HG02938 (cell line): Measurements from ENCODE around the gene TTLL3.

Experiments
- ATAC-seq: cut with Tn5 transposase; IDR thresholded peaks from one replicate; pipeline ENCODE4 v1.9.1; 2021; ENCODE audit warnings: mild to moderate bottlenecking, moderate library complexity; ENCODE audit not compliant: unreplicated experiment

Gene TTLL3

DNA sequence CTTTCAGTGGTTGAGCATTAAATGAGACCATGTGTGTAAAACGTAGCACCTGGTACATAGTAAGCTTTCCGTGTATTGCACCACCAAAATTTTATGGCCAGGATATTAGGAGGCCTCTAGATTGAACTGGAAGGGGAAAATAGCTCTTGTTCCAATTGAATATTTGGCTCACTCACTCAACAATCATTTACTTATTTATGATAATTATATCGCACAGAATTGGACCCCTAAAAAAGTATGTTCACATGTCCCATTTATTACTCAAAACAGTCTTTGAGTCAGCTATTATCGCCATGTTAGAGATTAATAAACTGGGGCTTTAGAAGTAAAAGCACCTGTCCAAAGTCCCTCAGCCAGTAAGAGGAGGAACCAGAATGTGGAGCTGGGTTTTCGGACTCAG is 5.1 kb upstream of the TTLL3 start:
- no peak for ATAC-seq

DNA sequence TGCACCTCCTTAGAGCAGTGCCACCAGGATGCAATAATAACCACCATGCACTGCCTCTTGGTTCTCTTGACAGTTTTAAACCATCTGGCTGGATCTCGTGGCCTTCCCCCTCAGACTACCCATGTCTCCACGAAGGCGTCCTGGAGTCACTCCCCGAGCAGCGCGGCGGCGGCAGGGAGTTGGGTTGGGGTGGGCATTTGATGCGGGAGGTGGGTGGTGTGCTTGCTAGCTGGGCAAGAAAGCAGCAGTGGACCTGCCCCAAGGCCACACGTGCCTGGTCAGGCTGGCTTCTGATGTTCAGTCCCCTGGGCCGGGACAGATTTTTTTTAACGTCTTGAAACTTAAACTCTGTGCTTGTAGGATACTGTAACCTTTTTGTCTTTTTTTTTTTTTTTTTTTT is 3.9 kb upstream of the TTLL3 start:
- no peak for ATAC-seq

DNA sequence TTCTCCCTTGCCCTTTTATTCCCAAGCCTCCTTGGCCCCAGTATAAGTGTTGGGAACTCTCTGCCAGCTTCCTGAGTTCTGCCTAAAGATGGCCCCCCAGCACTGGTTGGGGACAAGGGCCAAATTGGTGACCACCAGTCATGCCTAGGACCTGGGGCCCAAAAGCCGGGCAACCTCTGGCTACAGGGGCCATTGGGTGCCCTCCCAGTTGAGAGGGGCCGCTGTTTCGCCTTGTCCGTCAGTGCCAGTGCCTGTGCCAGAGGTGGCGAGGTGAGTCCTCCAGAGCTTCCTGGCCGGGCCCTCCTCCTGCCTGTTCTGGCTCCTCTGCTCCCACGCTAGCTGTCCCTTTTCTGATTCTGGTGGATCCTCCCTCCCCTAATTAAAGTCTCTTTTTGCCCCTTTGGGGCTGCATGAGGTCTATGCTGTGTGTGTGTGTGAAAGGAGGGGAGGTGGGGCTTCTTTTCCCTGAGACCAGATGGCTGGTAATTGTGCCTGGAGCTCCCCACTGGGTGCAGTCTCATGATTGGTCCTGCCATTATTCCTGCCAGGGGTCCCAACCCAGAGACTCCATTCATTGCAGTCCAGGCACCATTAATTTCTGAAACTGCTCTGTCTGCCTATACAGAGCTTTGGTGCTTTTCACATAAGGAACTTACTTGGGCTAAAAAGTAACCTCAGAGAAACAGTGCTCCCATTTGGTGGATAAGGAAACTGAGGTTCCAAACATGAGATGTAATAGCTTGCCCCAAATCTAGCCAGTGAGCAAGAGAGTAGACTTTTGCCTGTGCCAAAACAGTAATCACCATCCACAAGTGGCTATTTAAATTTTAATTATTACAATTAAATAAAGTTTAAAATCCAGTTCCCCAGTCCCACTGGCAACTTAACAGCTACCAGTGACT is 3.1 kb upstream of the TTLL3 start:
- ATAC-seq, result no peak

DNA sequence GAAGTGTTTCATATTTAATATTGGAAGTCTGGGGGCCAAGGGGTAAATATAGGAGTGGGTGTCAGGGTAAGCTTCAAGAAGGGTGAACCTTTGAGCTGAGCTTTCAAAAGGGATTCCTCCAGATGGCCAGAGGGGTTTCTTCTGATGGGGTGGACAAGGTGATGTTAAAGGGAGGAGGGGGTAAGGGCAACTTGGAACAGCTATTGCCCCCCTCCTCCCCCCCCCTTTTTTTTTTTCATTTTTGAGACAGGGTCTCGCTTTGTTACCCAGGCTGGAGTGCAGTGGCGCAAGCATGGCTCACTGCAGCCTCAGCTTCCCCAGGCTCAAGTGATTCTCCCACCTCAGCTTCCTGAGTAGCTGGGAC is 2.1 kb upstream of the TTLL3 start:
- ATAC-seq, result no peak

DNA sequence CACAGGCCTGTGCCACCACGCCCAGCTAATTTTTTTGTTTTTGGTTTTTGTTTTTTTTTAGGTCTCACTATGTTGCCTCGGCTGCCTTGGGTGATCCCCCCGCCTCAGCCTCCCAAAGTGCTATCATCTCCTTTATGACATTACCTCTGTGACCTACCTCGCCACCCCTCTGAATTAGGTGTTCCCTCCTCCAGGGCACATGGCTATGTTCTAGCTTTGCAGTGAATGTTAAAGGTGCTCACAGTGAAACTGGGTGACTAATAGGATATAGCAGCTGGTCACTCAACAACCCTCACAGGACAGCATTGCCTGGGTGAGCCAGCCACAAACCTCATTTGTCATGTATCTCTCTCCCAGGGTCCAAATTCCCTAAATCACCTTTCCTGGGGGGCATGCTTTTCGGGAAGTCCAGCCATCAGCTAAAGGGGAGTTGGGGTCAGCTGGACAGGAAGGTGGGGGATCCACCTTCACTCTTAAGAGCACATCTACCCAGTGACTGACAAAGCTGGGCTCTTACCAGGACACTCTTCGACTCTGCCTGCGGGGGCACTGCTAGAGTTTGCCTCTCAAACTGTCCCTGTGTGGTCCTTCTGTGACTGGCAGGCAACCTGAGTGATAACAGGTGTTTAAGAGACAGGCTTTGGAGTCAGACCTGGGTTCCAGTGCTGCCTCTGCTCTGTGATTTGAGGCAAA is 1.6 kb upstream of the TTLL3 start:
- ATAC-seq, result peak; percentile 47

DNA sequence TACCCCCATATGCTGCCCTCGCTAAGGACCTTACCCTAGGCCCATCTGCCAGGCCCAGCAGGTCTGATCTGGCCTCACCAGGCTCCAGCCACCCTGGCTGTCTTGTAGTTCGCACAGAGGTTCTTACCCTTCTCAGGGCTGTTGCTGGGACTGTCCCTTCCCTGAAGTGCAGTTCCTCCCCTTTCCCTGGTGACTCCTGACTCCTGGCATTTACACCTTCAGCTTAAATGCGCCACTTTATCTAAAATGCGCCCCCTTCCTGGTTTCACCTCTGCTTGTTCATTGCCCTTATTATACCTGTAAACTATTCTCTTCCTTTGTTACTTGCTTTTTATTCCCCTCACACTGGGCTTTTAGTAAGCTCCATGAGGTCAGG is 835 bp upstream of the TTLL3 start:
- ATAC-seq, result no peak

DNA sequence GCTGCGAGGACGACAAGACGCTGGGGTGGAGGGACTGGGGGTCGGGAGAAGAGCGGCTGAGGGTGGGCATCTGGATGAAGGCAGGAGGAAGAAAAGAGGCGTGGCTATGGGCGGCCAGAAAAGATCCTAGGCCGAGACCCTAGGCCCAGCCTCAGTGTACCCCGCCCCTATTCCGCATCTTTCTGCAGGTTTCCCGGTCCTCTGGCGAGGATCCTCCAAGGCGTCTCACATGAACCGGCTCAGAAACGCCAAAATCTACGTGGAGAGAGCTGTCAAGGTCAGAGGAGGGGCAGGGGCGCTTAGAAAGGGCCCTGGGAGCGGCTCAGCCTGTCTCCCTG is 340 bp downstream of the TTLL3 start:
- ATAC-seq, result no peak

DNA sequence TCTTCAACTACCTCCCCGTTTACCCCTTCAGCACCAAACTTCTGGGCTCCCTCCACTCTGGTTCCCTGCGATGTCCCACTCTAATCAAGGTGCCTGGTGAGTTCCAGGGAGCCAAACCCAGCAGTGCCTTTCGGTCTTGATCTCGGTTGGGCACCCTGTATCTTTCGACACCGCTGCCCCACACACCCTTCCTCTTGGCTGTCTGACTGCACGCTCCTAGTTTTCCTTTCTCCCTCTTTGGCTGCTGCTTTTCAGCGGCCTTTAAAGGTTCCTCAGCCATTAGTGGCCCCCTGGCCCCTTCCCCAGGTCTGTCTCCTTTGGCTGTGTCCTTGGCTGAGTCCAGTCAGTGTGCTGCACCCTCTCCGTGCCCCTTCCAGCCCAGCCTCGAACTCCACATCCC is 784 bp downstream of the TTLL3 start:
- no peak for ATAC-seq

DNA sequence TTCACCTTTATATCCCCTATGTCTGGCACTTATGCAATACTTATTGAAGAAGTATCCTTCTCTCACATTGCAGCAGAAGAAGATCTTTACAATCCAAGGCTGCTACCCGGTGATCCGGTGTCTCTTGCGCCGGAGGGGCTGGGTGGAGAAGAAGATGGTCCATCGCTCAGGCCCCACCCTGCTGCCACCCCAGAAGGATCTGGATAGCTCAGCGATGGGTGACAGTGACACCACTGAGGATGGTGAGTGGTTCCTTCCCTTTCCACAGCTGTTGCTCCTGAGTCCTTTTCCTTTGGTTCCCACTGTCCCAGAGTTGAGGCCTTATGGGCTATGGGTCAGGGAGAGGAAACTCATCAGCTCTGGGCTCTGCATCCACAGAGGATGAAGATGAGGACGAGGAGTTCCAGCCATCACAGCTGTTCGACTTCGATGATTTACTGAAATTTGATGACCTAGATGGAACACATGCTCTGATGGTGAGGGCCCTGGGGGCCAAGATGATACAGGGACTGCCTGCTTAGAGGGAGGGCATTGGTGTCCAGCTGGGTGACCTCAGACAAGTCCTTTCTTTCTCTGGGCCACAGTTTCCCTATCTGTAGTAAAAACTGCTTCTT is 2.9 kb downstream of the TTLL3 start:
- no peak for ATAC-seq

DNA sequence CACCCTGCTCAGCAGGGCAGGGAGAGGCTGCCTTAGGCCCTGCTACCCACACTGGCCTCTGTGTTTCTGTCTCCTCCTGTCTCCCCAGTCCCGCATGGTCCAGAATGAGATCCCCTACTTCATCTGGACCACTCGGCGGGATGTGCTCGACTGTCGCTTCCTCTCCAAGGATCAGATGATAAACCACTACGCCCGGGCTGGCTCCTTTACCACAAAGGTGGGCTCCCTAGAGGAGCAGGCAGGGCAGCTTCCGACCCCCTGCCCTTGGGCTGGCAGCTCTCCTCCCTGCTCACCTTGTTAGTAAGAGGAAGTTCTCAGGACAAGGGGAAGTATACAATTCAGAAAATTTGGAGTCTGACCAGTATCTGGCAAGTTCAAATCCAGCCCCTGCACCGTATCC is 5.9 kb downstream of the TTLL3 start:
- no peak for ATAC-seq

DNA sequence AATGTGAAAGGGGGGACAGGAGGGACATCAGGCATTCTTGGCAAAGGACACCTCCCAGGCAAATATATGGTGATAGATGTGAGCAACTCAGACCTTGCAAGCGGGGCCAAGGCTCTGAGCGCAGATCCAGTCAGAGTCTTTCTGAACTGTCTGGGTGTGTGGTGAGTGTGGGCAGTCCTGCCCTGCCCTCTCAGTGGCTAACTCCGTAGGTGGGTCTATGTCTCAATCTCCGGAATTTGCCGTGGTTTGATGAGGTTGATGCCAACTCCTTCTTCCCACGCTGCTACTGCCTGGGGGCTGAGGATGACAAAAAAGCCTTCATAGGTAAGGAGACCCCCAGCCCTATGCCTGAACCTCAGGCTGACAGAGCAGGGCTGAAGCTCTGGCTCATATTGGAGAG is 7.4 kb downstream of the TTLL3 start:
- ATAC-seq, result no peak

DNA sequence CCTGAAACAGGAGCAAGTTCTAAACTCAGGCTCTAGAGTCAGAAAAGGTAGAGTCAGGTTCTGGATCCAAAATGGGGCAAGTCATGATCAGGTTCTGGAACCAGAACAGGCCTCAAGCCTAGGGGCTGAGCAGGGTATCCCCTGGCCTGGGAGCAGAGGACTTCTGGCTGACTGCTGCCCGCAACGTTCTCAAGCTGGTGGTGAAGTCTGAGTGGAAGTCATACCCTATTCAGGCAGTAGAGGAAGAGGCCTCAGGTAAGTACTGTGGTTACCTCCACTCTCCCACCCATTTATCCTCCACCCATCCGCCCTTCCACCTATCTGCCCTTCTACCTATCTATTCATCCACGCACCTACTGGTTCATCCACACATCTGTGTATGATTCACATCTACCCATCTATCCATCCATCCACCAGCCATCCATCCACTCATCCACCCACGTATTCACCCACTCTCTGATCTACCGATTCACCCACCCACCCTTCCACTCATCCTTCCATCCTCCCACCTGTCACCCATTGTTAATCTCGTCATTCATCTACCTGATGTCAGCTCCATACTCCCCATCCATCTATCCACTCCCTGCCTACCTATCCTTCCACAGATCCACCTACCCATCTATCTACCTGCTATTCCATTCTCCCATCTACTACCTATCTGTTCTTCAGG is 8.7 kb downstream of the TTLL3 start:
- no peak for ATAC-seq

DNA sequence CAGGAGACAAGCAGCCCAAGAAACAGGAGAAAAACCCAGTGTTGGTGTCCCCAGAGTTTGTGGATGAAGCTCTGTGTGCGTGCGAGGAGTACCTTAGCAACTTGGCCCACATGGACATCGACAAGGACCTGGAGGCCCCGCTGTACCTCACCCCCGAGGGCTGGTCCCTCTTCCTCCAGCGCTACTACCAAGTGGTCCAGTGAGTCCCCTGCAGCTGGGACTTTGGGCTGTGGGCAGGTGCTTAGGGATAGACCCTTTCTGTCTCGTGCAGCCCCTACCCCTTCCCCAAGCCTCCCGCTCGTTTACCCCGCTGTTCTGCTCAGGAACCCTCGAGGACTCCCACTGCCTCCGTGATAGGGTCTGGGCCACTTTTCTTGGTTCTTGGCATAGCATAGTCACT is 10.5 kb downstream of the TTLL3 start:
- no peak for ATAC-seq

DNA sequence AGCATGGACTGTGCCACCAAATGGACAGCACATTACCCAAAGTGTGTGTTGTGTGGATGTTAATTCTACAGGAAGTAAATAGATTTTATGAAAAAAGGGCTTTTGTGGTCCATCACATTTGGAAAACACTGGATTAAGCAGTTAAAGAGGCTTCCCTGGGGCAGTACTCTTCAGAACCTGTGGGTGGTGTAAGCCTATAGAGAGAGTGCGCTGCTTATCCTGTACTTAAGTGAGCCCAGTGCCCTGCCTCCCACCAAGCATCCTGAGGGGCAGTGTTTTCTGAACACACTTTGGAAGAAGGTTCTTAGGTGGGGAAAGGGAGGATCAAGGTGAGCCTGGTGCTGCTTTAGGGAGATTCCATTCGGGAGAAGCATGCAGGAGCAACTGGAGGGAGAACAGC is 10.9 kb downstream of the TTLL3 start:
- no peak for ATAC-seq

DNA sequence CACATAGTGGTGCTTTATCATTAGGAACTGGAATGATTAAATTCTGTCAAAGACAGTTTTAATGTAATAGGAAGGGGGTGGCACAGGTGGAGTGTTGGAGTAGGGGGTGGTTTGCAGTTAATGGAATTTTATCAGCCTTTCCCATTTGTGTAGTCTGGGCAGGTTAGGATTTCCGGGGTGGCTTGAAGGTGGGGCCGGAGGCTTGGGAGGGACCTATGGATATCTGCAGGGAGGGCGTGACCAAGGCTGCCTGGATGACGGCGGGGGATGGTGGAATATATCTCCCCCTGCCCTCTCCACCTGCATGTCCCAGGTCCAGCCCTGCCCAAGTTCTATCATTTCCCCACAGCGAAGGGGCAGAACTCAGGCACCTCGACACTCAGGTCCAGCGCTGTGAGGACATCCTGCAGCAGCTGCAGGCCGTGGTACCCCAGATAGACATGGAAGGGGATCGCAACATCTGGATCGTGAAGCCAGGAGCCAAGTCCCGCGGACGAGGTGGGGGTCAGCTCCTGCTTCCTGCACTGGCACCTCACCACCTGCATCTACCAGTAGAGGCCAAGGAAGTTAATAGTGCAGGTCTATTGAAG is 15.5 kb downstream of the TTLL3 start:
- no peak for ATAC-seq

DNA sequence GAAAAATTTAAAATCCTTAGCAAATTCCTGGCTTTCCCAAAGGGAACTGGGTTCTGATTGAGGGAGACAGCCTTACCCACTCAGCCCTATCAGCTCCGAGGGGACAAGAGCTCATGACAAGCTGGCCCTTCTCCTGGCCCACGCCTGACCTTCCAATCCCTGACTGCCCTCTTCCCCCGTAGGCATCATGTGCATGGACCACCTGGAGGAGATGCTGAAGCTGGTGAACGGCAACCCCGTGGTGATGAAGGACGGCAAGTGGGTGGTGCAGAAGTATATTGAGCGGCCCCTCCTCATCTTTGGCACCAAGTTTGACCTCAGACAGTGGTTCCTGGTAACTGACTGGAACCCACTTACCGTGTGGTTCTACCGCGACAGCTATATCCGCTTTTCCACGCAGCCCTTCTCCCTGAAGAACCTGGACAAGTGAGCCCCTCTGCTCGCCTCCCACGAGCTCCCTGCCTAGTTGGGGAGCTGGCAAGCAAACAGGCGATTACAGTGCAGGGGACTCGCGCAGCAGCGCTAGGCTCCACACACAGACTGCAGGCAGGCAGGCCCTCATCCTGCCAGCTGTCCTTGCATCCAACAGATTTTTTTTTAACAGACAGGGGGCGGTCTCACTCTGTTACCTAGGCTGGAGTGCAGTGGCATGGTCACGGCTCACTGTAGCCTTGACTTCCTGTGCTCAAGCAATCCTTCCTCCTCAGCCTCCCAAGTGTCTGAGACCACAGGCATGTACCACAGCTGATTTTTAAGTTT is 16.9 kb downstream of the TTLL3 start:
- ATAC-seq, result no peak

DNA sequence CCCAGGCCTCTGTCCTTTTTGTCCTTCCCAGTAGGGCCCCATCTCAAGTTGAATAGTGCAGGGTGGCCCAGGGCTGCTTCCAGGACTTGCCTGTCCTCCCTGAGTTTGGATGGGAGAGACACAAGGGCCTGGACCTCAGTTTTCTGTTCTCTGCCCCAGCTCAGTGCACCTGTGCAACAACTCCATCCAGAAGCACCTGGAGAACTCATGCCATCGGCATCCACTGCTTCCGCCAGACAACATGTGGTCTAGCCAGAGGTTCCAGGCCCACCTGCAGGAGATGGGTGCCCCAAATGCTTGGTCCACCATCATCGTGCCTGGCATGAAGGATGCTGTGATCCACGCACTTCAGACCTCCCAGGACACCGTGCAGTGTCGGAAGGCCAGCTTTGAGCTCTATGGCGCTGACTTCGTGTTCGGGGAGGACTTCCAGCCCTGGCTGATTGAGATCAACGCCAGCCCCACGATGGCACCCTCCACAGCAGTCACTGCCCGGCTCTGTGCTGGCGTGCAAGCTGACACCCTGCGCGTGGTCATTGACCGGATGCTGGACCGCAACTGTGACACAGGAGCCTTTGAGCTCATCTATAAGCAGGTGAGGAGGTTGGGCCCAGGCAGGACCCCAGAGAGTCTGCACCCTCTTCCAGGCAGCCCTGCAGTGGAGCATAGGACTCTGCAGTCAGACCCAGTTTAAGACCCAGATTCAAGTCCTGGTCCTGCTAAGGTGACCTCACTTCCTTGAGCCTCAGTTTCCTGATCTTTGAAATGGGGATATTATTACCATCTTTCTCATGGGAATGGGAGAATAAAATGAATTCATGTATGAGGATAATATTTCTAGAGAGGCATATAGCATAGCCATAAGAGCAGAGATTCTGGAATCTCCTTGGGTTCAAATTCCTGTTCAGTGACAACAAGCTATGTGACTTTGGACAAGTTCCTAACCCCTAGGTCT is 19.0 kb downstream of the TTLL3 start:
- ATAC-seq, result no peak

DNA sequence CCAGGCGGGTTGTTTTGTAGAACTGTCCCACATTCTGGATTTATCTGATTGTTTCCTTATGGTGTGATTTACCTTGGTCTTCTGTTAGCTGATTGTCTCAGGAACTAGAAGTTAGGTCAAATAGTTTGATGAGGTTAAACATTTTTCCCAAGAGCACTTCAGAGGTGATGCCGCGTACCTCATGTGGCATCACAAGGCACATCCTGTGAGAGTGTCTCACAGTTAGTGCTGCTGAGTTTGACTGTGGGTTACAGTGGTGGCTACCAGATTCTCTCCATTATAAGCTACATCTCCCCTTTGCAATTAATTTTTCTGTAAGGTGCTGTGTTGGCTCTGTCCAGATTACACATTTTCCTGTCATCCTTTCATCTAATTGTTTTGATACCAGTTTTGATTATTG is 21.2 kb downstream of the TTLL3 start:
- ATAC-seq, result no peak

DNA sequence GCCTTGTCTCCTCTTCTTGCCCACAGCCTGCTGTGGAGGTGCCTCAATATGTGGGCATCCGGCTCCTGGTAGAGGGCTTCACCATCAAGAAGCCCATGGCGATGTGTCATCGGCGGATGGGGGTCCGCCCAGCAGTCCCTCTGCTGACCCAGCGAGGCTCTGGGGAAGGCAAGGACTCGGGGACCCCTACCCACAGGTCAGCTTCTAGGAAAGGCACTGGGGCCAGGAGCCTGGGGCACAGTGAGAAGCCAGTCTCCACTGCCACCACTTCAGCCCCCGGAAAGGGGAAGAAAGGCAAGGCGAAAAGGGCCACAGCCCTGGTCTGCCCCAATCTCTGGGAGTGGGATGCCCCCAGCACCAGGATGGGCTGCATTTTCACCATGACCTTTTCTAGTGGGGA is 23.0 kb downstream of the TTLL3 start:
- no peak for ATAC-seq
